LoVo (cell line): ENCODE measurements around the gene NOL4L.
A peak's percentile ranks its signal among the peaks of the same experiment; 100 is the strongest.

Experiments
- DNase-seq: peaks from one replicate; pipeline ENCODE4 v3.0.0-alpha.2; 2016; ENCODE audit warnings: low spot score

Gene NOL4L

GRCh38 chr20:32539817-32540675 is 45.1 kb downstream of the NOL4L start:
- DNase-seq, result no peak

DNA sequence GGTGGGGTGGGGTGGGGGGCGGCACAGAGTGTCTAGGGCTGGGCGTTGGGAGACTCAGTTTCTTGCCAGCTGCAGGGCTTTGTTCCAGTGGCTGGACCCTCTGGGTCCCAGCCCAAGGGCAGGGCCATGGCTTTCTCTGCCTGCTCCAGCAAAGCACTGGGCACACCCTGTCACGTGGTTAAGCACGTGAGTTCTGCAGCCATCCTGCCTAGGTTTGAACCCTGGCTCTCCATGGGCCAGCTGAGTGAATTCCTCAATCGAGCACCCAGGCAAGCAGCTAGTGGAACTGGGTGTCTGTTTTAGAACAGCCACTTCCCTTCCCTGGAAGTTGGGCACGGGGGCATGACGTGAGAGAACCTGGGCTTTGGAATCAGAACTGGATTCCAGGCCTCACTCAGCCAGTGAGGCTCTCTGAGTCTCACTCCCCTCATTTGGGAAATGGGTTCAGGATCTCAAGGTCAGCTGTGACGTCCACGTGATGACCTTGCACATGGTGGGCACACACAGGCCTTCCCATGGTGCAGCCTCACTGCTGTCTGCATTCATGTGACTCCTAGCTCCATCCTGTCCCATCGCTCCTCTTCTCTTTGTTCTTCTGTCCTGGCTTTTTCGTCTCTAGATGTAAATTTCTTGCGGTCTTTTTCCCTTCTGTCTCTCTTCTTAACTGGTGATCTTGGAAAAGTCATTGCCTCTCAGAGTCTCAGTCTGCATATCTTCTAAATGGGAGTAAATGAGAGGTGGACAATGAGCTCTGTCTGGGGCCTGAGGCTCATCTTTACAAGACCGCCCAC is 45.9 kb downstream of the NOL4L start:
- DNase-seq, result no peak

- no peak for DNase-seq
These were observed 46.6 kb downstream of the NOL4L start for GRCh38 chr20:32538526-32538939.

- no peak for DNase-seq
These were observed 47.2 kb downstream of the NOL4L start for GRCh38 chr20:32537657-32538525.

GRCh38 chr20:32536851-32537656 is 48.1 kb downstream of the NOL4L start:
- peak; percentile 42 for DNase-seq

GRCh38 chr20:32535953-32536823 is 48.9 kb downstream of the NOL4L start:
- peak; percentile 16 for DNase-seq

- no peak for DNase-seq
These were observed 49.7 kb downstream of the NOL4L start for GRCh38 chr20:32535316-32535952.

DNA sequence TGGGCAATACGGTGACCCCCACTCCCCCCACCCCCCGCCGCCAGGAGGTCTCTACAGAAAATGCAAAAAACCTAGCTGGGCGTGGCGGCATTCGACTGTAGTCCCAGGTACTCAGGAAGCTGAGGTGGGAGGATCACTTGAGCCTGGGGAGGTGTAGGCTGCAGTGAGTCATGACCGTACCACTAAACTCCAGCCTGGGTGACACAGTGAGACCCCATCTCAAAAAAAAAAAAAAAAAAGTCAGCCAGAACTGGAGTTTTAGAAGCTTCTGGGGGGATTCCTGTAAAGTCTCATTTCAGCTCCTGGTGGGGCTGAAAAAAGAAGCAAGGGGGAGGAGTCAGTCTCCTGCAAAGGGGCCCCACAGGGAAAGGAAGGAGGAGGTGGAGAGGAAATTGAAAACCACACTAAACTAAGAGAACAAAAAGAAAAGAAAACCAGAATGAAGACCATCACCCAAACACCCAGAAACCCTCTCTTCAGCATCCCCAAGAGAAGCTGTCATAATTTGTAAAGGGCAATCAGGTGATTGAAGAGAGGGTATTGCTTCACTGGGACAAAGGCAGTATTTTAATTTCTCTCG is 50.4 kb downstream of the NOL4L start:
- DNase-seq, result no peak

- DNase-seq, result no peak
These were observed 51.4 kb downstream of the NOL4L start for GRCh38 chr20:32533732-32534131.

- DNase-seq, result no peak
These were observed 52.9 kb downstream of the NOL4L start for GRCh38 chr20:32532246-32532645.

GRCh38 chr20:32528905-32529670 is 56.0 kb downstream of the NOL4L start:
- DNase-seq, result no peak

DNA sequence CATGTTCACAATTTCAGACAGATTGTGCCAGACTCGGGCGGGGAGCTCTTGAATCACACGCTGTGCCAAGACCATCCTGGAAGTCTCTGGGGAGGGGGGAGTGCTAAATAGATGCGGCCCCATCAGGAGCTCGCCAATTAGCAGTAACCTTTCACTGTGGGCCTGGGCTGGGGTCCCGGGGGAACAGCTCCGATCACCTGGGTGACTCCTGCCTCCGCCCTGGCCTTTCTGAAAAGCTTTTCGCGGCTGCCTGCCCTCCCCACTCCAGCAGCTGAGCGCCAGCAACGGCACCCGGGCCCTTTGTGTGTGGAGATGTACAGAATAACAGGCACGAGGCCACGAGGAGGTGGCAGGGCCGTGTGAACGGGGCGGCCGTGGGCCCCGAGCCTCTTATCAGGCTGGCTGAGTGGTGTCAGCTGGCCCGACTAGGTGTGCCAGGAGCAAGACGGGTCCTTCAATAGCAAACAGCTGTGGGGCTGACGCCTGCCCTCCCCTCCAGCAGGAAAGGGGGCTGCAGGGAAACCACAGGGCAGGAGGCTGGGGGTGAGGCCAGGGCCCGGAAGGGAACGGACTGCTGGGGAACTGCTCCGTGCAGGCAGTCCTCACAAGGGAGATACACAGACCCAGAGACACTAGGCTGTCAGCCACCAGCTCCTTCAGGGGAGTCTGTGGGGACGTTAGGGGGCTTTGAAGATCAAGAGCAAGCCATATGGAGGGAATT is 56.8 kb downstream of the NOL4L start:
- no peak for DNase-seq

DNA sequence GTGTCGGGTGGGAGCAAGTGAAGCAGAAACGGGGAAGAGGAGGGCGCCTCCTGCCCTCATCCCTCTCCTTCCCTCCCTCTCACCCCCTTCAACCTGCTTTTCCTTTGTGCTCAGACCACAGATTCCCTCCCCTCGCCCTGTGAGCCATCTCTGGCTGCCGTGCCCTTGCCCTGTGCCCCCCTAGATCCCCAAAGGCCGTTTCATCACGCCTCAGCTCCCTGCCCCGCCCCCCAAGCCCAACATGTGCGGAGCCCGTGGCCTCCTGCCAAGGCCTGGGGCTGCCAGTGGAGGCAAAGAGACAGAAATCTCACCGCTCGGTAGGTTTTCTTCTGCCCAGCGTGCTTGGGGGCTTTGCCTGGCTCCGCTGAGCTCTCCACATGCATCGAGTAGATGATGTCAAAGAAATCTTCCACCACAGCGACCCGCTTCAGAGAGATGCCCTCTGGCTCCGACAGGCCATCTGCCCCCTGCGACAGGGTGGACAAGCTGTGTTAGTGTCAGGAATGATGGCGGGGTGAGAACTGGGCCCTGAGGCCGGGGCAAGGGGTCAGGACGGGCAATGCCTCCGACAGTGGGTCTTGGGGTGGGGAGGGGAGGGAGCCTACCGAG is 57.6 kb downstream of the NOL4L start:
- no peak for DNase-seq

DNA sequence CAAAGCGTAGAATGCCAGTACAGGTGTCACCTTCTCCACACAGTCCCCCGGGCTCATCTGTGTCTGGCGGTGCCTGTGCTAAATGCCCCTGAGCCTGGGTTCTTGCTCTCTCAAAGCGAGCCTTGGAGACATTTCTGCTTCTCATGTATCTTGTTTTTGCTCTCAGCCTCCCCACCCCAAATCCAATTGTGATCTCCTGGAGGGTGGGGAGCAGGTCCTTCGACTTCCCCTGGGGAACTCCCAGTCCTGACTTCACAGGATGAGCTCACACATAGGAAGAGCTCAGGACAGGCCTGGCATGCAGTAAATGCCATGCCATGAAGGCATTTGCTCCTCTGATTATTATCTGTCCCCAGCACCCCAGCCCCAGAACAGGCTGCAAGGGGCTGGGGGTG is 58.1 kb downstream of the NOL4L start:
- DNase-seq, result no peak

DNA sequence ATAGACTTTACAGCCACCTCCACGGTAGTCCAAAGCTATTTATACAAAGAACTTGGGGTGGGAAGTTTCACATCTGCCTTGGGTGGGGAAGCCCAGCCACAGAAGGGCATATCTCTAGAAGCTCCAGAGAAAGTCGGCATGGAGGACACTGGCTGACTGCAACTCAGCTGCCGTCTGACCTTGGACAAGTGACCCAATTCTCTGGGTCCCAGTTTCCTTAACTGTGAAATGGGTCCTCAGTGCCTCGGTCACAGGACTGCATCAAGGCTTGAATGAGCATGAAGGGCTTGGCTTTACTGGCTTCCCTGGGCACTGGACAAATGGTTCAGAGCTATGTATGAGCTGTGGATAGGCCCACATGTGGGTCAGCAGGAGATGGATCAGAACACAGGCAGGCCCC is 58.6 kb downstream of the NOL4L start:
- DNase-seq, result no peak

GRCh38 chr20:32526125-32526524 is 59.0 kb downstream of the NOL4L start:
- no peak for DNase-seq

- DNase-seq, result no peak
These were observed 60.2 kb downstream of the NOL4L start for GRCh38 chr20:32524829-32525501.
